ENCODE data around the gene KIF1A.

Gene KIF1A

GRCh38 chr2:240791221-240791800 is 28.7 kb downstream of the KIF1A start:
- H3K4me3 ChIP-seq (replicated peaks; ENCODE audit: low read depth, low read length), result no peak overlapping the region
- no peak for DNase-seq (ENCODE audit: low read depth)
- TF ChIP-seq CTCF (IDR thresholded peaks at IDR 0.05; ENCODE audit: low read length, missing control alignments), result no peak

- H3K4me3 ChIP-seq (replicated peaks; ENCODE audit: low read depth, low read length), result no peak overlapping the region
- DNase-seq (ENCODE audit: low read depth), result no peak
- no peak for TF ChIP-seq CTCF (IDR thresholded peaks at IDR 0.05; ENCODE audit: low read length, missing control alignments)
These were observed 29.4 kb downstream of the KIF1A start for GRCh38 chr2:240790370-240791220.

GRCh38 chr2:240789501-240790369 is 30.3 kb downstream of the KIF1A start:
- TF ChIP-seq CTCF (IDR thresholded peaks at IDR 0.05; ENCODE audit: low read length, missing control alignments), result no peak
- DNase-seq (ENCODE audit: low read depth), result no peak
- H3K4me3 ChIP-seq (replicated peaks; ENCODE audit: low read depth, low read length), result no peak overlapping the region

- DNase-seq (ENCODE audit: low read depth), result no peak
- TF ChIP-seq CTCF (IDR thresholded peaks at IDR 0.05; ENCODE audit: low read length, missing control alignments), result no peak
These were observed 31.0 kb downstream of the KIF1A start for GRCh38 chr2:240789051-240789453.

GRCh38 chr2:240788482-240788881 is 31.5 kb downstream of the KIF1A start:
- no peak for TF ChIP-seq CTCF (IDR thresholded peaks at IDR 0.05; ENCODE audit: low read length, missing control alignments)
- no peak overlapping the region for H3K4me3 ChIP-seq (replicated peaks; ENCODE audit: low read depth, low read length)
- DNase-seq (ENCODE audit: low read depth), result no peak

More at GRCh38 chr2:240789051-240789453, 31.0 kb downstream of the KIF1A start:
- H3K4me3 ChIP-seq (replicated peaks; ENCODE audit: low read depth, low read length), result no peak overlapping the region

- no peak for TF ChIP-seq CTCF (IDR thresholded peaks at IDR 0.05; ENCODE audit: low read length, missing control alignments)
- no peak overlapping the region for H3K4me3 ChIP-seq (replicated peaks; ENCODE audit: low read depth, low read length)
- no peak for DNase-seq (ENCODE audit: low read depth)
These were observed 32.2 kb downstream of the KIF1A start for GRCh38 chr2:240787521-240788472.

Measured in fibroblast of pulmonary artery (primary cell).